GOT3 (cell line): ENCODE measurements around the gene ANKRD31.
"Not testable (repeated sequence)": the region's sequence is repeated elsewhere in the genome, so short reads cannot be mapped to it uniquely, and the experiment has no call there.

ENCODE experiments used
- DNase-seq: peaks from one replicate; lab custom pipeline; 2025; ENCODE audit warnings: mixed read lengths; lab: John Stamatoyannopoulos, UW

ANKRD31 gene

GRCh38 chr5:75220787-75221186 lies 15.9 kb downstream of the ANKRD31 start:
- not testable (repeated sequence) for DNase-seq

DNA sequence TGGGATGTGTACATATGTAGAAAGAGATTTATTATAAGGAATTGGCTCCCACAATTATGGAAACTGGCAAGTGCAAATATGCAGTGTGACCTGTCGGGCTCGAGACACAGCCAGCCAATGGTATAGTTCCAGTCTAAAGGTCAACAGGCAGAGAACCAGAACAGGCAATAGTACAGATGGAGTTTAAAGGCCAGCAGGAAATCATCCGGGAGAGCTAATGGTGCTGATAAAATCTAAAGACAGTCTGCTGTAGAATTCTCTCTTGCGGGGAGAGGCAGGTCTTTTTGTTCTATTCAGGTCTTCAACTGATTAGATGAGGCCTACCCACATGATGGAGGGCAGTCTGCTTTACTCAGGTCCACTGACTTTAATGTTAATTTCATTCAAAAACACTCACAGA lies 21.8 kb downstream of the ANKRD31 start:
- DNase-seq, result no peak

DNA sequence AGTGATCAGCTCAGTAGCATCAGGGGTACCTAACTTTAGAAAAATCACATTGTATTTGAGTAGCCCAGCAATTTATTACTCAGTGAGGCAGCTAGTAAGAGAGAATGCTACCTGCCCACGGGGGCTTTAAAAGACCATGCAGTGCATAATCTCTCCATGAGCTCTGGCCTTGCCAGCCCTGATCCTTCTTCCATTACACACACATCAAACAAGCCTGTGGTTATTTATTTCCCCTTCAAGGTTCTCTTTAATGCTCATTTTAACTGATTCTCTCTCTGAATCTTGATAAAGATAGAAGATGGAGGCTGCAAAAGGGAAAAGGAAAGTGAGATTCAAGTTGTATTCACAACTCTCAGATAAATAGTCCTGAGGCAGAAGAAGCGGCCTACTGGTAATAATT lies 22.3 kb downstream of the ANKRD31 start:
- no peak for DNase-seq

DNA sequence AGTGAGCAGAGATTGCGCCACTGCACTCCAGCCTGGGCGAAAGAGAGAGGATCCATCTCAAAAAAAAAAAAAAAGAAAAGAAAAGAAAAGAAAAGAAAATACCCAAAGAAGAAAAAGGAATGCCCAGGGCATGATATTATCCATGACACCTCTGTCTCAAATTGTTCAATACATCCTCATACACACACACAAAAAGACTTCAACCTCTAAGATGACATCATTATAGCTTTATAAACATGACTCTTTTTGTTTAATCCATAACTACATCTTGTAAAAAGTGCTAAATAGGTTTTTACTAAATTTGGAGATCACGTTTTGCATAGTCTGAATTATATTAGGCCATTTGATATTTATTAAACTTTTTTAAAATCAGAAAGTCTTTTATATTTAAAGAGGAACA lies 33.1 kb downstream of the ANKRD31 start:
- no peak for DNase-seq

GRCh38 chr5:75202935-75203334 lies 33.7 kb downstream of the ANKRD31 start:
- no peak for DNase-seq

GRCh38 chr5:75200776-75201175 lies 35.9 kb downstream of the ANKRD31 start:
- DNase-seq, result no peak

DNA sequence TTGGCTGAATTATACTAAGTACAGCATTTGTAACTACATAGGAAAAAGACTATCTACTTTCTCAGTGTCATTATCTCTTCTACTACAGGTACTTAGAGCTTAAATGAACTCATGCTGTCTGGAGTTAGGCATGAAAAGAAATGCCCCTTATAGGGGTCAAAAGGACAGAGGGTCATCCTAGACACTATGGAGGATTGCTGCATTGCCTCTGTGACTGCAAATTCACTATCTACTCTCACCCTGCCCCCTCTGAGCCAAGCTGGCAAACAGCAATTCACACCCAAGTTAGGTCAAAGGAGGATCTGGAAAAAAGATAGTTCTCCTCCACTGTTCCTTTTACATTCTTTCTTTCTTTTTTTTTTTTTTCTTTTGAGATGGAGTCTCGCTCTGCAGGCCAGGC lies 36.7 kb downstream of the ANKRD31 start:
- no peak for DNase-seq

GRCh38 chr5:75199071-75199470 lies 37.6 kb downstream of the ANKRD31 start:
- DNase-seq, result no peak

GRCh38 chr5:75197745-75198144 lies 38.9 kb downstream of the ANKRD31 start:
- DNase-seq, result no peak

GRCh38 chr5:75192804-75193203 lies 43.9 kb downstream of the ANKRD31 start:
- no peak for DNase-seq

DNA sequence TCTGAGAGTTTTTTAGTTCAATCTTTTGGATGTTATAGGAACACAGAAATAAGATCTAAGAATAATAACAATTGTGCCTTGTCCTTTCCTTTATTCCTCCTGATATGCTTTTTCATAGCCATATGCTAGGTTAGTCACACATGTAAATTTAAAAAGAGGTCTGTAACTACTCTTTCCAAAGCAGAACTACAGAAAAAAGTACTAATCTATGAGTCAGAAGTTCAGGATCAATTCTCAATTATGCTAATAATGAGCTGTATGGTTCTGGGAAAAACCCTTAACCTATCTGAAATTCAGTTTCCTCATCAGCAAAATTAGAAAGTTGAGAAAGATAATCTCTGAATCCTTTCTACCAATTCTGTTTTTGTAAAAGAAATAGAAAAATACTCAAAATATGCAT lies 44.4 kb downstream of the ANKRD31 start:
- no peak for DNase-seq

DNA sequence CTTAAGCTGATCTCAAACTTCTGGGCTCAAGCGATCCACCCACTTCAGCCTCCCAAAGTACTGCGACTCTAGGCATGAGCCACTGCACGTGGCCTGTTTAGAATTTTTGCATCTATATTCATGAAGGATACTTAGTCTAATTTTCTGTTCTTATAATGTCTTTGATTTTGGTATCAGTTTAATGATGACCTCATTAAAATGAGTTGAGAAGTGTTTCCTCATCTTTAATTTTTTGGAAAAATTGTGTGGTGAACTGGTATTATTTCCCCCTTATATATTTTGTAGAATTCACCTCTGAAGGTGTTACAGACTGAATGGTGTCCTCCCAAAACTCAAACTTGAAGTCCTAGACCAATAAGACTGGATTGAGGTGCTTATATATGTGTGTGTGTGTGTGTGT lies 46.5 kb downstream of the ANKRD31 start:
- DNase-seq, result no peak

- DNase-seq, result no peak
These were observed 47.3 kb downstream of the ANKRD31 start for GRCh38 chr5:75189353-75189752.

DNA sequence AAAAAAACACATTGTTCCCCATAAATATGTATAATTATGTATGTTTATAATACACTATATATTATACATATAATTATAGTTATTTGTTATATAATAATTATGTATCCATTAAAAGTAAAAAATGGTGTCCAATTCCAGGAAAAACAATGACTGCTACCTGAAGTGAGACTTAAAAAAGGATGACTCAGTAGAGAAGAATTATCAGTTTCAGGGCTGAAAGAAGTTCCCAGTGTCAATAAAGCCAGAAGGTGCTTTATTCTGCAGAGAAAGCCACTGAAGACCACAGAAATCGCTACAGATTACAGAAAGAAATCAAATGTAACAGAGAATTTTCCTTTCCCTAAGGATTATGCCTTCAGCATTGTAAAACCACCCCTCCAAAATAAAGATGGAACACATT lies 50.9 kb downstream of the ANKRD31 start:
- DNase-seq, result no peak

- DNase-seq, result not testable (repeated sequence)
These were observed 60.7 kb downstream of the ANKRD31 start for GRCh38 chr5:75176009-75176408.

GRCh38 chr5:75174872-75175271 lies 61.8 kb downstream of the ANKRD31 start:
- not testable (repeated sequence) for DNase-seq

GRCh38 chr5:75169516-75169915 lies 67.2 kb downstream of the ANKRD31 start:
- no peak for DNase-seq

DNA sequence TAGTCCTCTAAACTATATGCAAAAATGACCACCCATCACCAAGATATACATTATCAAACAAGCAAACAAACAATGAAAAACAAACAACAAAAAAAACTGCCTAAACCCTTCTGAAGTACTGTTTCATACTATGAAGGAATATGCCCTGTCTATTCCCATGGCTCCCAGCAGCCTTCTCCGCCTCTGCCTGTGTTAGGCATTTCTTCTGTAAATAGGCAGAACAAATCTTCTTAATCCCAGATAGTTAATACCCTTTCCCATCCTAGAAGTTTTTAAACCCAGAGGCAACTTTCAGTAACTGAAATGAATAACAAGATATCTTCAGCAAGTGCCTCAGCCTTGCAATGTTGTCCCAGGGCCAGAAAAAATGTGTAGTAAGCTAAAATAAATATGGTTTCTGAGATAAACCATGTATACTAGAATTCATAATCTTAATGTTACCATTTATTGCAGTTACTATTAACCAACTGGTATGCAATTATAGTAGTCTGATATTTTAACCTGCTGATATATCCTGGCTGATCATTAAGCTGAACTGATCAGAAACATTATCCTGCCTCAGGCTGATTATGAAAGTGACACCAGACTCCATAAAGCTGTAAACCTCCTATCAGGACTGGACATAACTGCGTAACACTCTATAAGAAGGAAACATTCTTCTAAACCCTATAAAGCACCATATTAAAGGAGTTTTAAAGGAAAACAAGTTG lies 68.5 kb downstream of the ANKRD31 start:
- DNase-seq, result no peak

- DNase-seq, result no peak
These were observed 69.3 kb downstream of the ANKRD31 start for GRCh38 chr5:75167345-75167744.

DNA sequence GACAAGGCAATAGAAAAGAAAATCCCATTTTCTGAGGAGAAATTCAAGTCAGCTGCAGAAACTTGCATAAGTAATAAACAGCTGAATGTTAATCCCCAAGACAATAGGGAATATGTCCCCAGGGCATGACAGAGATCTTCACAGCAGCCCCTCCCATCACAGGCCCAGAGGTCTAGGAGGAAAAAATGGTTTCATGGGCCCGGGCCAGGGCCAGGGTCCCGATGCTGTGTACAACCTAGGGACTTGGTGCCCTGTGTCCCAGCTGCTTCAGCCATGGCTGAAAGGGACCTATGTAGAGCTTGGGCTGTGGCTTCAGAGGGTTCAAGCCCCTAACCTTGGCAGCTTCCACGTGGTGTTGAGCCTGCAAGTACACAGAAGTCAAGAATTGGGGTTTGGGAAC lies 75.2 kb downstream of the ANKRD31 start:
- not testable (repeated sequence) for DNase-seq

GRCh38 chr5:75156585-75156984 lies 80.1 kb downstream of the ANKRD31 start:
- no peak for DNase-seq

DNA sequence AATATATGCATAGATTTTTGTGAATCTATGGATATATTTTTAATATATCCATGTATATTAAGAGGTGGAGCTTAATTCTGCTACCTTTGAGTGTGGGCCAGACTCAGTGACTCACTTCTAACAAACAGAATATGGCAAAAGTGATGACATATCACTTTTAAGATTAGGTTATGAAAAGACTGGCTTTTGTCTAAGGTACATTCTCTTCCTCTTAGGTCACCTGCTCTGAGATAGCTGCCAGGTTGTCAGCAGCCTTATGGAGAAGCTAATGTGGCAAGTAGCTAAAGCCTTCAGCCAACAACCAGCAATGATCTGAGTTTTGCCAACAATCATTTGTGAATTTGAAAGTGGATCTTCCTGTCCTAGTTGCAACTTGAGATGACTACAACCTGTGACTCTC lies 83.8 kb downstream of the ANKRD31 start:
- DNase-seq, result no peak

DNA sequence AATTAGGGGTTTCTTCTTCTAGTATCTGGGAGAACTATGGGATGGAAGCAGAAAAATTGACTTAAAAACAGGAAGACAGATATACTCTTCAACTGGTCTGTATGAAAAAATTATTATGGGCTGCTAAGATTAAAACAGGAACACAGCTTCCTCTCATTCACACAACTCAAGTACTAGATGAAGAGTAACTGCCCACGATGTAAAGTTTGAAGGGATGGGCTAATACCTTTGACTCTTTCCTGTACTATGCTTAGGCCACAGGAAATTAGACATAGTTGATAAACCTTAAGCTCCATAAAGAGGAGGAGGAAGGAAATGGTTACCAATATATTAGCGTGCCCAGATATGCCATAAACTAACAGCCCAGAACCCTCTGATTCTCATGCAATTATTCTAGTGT lies 88.6 kb downstream of the ANKRD31 start:
- DNase-seq, result no peak

DNA sequence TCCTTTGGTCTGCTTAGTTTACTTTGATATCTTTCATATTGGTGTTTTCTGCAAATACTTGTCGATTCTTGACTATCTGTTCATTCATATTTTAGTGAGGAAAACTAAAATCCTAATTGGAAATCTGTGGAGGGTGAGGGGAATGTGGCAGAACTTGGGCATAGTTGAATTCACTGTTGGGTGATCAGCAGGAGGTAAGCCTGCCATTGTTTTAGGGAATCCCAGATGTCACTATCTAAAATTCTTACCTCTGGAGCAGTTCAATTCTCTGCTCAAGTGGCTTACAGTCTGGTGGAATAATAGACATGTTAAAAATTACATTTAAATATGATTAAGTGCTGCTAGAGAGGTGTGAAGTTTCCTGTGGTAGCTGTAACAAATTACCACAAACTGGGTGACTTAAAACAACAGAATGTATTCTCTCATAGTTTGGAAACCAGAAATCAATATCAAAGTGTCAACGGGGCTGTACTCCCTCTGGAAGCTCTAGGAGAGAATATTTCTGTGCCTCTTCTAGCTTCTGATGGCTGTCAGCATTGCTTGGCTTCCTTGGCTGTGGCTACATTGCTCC lies 94.0 kb downstream of the ANKRD31 start:
- no peak for DNase-seq
